A204.1 (cell line): ENCODE results near the gene CCDC126.
"Not testable (repeated sequence)": the region's sequence is repeated elsewhere in the genome, so short reads cannot be mapped to it uniquely, and the experiment has no call there.

Experiments
- FAIRE-seq: peaks from 2 replicates; lab custom pipeline; 2012; peaks lifted over from hg19 to GRCh38; lab: Jason Lieb, UNC

CCDC126 gene

DNA sequence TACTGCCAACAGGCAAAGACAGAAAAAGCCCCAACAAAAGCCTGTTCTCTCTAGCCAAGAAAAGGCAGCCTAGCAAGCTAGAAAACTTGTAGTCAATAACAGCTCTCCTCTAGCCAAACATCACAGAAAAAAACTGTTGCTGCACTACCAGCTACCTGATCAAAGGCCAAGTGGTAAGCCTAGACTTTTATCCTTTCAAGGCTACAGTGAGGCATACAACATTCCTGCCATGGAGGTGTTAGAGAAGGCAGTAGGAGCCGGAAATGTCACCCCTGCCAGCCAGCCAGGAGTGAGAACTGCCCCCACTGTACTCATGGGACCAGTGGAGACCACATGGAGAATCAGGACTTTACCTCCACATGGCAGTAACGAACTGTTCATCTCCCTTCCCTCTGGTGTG lies 31.2 kb downstream of the CCDC126 start:
- FAIRE-seq = no peak

DNA sequence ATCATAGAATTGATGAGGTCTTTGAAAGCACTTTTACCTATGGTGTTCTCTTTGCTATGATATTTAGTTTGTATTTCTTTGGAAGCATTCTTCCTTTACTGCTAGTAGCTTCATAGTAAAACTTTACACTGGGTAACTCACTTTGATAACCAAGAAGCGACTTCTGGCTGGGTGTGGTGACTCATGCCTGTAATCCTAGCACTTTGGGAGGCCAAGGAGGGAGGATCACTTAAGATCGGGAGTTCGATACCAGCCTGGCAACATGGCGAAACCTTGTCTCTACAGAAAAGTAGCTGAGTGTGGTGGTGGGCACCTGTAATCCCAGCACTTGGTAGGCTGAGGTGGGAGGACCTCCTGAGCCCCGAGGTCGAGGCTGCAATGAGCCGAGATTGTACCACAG lies 36.2 kb downstream of the CCDC126 start:
- no peak for FAIRE-seq

DNA sequence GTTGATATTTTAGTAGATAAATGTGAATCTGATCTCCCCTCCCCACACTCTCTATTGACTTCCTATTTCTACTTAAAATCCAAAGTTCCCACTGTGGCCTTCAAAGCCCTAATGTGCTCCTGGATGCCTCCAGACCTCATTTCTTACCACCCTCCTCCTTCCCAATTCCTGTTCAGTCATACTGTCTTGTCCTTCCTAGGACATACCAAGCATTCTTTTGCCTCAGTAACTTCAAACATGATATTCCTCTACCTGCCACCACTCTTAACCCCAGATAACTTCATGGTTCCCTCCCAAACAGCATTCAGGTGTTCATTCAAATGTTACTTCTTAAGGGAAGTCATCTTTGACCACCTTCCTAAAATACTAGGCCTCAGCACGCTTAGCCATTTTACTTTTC lies 48.6 kb downstream of the CCDC126 start:
- FAIRE-seq = no peak

DNA sequence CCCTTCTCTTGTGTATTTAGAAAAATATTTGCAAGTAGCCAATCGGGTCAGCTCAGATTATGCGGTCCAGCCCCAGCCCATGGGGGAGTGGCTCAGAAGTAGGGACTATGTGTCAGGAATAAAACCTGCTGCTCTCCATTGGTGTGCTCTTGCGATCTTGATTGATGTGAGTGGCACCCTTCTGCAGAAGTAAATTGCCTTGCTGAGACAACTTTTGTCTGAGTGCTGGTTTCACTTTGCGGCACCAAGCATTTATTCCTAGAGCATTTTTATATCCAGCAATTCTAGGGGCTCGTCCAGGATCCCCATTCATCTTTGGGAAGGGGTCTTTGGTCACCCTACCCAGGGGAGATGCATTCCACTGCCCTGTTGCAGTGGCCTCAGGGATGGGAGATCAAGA lies 56.8 kb downstream of the CCDC126 start:
- no peak for FAIRE-seq

DNA sequence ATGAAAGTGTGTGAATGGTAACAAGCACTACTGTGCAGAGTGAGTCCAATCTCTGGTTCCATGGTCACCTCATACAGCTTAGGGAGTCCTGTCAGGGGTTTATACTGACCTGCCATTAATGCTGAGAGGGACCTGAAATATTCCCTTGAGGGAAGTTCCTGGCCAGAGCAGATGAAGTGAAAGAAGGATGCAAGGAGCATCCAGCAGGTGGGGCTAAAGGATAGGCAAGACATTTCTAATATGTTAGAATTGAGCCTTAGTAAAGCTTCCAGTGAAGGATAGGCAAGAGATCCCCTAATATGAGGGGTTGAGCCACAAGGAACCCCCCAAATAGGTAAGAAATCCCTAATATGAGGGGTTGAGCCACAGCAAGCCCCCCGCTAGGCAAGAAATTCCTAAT lies 57.3 kb downstream of the CCDC126 start:
- FAIRE-seq = no peak

DNA sequence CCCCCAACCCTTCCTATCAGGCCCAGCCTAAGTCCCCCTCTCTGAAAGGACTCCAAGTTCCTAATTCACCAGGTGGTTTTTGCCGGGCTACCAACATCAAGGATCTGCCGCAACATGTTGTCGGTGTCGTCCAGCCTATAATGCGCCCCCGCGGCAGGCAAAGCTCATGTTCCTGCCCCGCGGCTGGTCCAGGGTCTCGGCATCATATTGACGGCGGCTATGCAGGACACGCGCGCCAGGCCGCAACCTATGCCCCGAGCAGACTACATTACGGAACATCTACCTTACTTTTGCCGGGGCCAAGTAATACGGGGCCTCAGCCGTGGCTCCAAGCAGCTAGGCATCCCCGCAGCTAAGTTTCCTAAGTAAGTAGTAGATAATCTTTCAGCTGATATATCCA lies 58.3 kb downstream of the CCDC126 start:
- no peak for FAIRE-seq

DNA sequence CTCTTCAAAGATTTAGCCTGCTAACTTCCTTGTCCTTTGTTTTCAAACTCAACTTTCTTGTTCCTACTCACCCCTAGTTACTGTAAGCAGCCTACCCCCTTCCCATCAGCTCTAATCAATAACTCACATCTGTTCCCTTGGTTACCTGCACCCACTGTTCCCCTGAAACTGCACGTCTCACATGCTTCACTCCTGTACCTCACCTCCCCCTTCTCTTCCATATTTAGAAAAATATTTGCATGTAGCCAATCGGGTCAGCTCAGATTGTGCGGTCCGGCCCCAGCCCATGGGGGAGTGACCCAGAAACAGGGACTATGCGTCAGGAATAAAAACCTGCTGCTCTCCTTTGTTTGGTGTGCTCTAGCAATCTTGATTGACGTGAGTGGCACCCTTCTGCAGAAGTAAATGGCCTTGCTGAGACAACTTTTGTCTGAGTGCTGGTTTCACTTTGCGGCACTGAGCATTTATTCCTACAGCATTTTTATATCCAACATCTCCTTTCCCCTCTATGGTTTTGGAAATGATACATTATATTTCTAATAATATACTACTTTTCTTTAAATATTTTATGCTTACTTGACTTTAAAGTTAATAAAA lies 61.7 kb downstream of the CCDC126 start:
- FAIRE-seq = no peak

DNA sequence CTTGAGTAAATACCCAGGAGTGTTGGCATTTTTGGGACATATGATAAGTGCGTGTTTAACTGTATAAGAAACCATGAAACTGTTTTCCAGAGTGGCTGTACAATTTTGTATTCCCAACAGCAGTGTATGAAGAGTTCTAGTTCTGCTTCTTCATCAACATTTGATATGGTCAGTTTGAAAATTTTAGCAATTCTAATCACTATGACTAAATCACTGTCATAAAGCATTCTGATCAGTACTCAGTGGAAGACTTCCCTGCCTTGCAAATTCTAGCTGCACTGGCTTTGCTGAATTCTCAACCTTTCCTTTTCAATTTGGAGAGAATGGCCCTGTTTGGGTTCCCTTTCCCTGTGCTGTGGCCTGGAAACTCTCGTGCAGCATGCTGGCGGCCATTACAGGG lies 64.2 kb downstream of the CCDC126 start:
- FAIRE-seq = no peak

DNA sequence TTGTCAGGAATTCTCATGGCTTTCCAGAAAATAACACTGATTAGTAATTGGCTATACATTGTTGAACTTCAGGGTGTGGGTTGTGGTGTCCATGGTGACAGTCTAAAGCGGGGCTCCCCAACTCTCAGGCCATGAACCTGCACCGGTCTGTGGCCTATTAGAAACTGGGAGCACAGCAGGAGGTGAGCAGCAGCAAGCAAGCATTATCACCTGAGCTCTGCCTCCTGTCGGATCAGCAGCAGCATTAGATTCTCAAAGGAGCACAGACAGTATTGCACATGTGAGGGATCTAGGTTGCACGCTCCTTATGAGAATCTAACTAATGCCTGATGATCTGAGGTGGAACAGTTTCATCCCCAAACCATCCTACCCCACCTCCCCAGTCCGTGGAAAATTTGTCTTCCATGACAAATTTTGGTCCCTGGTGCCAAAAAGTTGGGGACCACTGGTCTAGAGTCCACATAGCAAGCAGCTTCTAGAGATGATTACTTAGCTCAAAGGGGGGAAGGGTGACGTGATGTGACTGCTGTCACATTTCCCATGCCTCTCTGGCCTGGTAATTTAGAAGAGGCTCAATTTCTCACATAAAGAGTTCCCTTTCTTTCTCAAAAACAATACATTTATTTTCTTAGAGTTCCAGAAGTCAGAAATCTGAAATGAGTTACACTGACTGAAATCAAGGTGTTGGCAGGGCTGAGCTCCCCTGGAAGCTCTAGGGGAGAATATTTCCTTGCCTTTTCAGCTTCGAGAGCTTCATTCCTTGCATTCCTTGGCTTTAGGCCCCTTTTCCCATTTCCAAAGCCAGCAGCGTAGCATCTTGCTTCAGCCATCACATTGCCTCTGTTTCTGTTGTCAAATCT lies 65.2 kb downstream of the CCDC126 start:
- FAIRE-seq = peak; percentile 16

DNA sequence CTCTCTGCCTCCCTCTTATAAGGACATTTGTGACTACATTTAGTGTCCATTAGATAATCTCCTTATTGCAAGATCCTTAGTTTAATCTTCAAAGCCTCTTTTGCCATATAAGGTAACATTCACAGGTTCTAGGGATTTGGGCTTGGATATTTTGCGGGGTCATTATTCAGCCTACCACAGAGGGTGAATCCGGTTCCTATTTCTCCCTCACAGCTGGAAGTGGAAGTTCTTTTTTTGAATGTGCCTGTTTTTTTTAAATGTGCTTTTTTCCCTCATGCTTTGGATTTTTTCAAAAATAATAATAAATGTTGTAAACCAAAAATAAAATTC lies 65.8 kb downstream of the CCDC126 start:
- FAIRE-seq = no peak

DNA sequence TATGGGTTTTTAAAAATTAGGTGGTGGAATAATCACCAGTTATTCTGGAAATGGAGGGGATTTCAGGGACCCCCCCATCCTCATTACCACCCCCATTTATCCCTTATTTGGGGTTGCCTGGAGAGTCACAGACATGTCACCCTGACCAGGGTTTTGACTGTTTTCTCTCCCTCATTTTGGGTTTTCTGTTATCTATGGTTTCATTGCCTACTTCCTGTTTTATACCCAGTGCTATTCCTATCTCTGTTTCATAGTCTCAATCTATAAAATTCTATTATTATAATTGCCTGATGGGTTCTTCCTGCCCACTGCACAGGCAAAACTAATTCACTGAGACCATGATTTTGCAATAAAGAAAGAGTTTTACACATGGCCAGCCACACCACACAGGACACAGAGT lies 66.9 kb downstream of the CCDC126 start:
- FAIRE-seq = no peak

DNA sequence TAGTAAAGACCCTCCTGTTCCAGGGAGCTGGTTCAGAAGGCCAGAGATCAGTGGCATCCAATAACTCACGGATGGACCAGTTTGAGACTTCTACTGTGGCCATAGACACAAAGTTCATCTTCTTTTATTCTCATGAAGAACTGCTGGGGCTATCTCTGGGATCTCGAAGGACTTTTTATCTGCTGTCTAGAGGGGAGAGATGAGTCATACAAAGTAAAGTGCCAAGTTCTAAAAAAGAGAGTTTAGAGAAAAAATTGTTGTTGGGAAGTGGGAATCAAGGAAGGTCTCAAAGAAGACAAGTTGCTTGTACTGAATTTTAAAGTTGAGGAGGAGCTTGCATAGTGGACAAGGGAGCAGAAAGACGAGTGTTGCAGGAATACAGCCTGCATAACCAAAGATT lies 74.9 kb downstream of the CCDC126 start:
- FAIRE-seq = no peak

DNA sequence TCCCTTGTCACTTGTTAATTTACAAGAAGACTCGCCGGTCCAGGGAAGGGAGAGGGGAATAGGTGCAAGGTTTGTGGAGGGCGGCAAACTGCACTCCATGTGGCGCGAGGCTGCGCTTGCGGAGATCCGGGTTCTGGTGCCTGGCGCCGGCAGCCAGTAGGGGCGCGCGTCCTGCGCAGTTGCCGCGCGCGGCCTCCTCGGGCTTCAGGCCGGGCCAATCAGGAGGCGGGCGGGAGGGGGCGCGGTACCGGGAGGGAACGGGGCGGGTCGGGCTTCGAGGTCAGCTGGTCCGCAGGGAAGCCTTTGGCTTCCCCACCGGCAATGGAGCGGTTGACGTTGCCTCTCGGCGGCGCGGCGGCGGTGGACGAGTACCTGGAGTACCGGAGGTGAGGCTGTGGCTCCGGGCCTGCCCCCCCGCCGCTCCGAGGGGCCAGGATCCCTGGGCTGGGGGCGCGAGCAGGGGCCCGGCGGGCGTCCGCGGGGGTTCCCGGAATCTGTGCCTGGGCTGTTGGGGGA lies 82.8 kb downstream of the CCDC126 start, which contains the start of gene FAM221A:
TSS of gene FAM221A (plus strand) at position 302 of the 516 bp plus-strand sequence. CDS start at position 322, 20 bp downstream.
- no peak for FAIRE-seq

DNA sequence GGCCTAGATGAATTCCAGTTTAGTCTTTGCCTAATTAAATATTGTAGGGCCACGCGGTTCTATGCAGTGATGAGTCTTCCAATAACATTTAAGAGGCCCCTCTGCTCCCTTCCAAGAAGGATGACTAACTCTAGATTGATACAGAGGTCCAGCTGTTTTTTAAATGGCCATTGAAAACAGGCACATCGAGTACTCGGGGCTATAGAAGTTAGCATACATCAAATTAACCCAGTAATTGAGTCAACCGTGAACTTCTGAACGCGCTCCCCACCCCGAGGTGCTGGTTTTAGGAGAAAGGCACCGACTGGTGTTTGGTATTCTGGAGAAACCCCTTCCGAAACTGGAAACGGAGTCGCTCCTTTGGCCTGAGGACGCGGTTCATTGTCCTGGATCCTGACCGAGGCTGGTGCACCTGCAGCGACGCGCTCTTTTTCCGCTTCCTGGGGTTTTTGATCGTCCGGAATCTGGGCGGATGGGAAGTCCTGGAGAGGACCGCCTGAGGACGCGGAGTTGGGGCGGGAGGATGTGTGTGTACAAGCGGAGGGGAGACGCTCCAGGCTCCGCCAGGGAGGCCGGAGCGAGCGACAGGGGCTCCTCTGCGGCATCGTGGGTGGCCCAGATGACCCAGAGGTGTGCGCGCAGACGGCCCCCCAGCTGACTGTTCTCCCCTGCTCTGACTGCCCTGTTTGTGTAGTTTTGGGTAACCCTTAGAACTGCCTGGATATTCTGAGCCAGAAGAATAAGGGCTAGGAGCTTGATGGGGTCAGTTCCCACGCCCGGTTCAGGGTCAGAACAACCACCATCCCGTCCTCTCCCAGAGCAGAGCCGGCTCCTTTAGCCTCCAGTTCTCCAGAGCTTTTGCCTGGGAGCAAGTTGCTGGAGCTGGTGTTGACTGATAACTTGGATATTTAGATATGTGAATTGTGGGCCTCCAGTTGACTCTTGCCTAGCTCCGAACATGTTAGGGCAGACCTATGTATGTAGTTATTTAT lies 83.5 kb downstream of the CCDC126 start:
- no peak for FAIRE-seq

DNA sequence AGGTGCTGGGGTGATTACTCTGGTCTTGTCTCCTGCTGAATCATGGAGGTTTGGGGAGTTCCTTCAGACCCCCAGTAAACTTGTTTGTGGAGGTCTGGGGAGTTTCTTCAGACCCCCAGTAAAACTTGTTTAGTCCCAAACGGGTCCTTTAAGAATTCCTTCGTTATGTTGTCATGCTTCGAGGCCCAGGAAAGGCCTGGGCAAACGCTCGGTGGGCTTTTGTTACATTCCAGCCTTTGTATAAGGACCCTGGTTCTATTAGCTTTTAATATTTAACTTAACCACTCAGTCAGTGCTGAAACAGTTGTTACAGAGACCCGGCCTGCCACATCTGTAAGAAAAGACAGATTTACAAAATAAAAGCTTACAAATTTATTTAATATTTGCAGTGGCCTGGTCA lies 86.9 kb downstream of the CCDC126 start:
- not testable (repeated sequence) for FAIRE-seq

DNA sequence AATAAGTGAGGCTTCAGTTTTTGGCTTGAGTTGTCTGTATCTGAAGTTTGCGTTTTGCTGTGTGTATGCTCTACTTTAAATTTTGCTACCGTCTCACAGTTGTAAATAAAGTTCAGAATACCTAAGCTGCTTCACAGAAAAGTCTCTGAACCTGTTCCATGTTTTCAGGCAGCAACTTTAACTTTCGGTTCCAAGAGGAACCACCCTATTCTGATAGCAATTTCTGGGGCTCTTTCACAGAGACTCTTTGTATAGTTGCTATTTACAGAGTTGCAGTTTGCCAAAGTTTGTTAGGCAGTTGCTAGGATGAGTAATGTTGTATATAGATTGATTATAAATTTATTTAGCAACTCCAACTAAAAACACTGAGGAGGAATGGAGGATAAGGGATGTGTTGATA lies 88.5 kb downstream of the CCDC126 start:
- FAIRE-seq = no peak

DNA sequence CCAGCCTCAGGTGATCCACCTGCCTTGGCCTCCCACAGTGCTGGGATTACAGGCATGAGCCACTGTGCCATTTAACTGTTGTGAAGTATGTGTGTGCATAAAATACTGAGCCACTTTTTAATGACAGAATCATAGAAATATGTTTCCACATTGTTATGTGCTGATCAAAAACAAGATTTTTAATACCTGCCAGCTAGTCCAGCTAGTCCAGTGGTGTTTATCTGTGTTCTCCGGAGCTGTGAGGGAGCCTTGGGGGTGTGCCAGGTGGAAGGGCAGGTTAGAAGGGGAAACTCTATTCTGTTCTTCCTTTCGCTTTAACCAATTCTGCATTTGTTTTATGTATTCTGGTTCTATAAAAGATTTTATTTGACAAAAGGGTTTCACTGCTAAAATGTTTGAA lies 89.8 kb downstream of the CCDC126 start:
- no peak for FAIRE-seq

DNA sequence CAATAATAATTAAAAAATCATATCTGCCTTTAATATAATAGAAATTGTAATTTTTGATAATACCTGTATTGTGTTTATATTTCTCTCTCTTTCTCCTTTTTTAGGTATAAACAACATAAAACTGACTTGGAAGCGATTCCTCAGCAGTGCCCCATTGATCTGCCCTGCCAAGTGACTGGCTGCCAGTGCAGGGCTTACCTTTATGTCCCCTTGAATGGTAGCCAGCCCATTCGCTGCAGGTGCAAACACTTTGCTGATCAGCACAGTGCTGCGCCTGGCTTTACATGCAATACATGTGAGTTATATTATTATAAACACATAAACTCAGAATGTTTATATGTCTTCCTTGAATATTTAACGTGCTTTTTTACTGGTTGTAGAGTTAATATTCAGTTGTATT lies 92.0 kb downstream of the CCDC126 start:
- no peak for FAIRE-seq

DNA sequence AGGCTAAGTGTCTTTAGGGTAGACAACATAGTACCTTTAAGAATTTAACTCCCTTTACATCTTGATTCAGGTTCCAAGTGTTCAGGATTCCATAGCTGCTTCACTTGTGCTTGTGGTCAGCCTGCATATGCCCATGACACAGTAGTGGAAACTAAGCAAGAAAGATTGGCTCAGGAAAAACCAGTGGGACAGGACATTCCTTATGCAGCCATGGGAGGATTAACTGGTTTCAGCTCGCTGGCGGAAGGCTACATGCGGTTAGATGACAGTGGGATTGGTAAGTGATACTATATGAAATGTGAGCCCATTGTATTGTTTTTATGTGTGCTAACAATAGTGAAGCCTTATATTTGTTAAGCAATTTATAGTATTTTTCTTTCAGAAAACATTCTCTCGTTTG lies 94.1 kb downstream of the CCDC126 start:
- no peak for FAIRE-seq

DNA sequence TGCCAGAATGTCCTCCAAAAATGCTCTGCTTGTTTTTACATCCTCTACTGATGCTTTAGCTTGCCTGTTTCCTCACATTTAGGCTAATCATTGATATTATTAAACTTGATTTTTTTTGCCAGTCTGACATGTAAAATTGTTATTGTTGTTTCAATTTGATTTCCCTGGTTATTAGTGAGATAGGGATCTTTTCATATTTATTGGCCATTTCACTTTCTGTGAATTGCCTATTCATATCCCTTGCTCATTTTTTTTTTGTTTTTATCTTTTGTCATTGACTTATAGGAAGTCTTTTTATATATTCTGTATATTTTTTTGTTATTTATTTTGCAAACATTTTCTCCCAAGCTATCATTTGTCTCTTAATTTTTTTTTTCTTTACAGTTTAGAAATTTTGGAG lies 96.0 kb downstream of the CCDC126 start:
- peak; percentile 34 for FAIRE-seq
